ENCODE measurements around the gene C10orf67. TPM values are rescaled to one million over a fixed set of nuclear protein-coding genes. Genes with fewer than 3 reads are reported as not detected.

Gene C10orf67
- total RNA-seq, 2 experiments from 2014 or later: not detected

DNA sequence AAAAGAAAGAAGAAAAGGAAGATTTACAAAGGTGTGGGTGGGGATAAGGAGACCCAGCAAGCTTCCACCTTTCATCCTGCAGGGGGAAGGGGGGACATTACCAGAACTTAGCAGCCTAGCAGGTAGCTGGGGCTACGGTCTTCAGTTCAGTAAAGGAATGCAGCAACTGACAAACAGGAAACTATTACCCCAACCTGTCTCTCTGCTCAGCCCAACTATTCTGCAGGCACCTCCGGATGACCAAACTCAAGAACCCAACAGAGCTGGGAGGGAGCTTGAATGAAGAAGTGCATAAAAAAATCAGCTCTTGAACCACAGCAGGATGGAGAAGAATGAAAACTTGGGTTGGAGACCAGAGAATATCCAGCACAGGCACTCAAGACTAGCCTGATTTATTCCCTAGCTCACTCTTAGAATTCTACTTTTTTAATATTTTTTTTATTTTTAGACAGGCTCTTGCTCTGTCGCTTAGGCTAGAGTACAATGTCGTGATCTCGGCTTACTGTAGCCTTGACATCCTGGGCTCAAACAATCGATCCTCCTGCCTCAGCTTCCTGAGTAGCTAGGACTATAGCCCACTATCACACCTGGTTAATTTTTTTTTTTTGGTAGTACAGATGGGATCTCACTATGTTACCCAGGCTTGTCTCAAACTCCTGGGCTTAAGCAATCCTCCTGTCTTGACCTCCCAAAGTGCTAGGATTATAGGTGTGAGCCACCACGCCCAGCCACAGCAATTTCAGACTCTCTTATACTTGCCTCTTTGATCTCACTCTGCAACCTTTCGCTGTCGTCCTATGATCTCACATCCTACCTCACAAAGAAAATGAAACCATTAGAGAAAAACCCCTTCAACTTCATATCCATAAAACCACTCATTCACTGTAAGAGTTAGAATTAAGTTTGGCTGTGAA lies 18.5 kb upstream of the C10orf67 start:
- Histone ChIP-seq H3K36me3 (ENCODE audit: insufficient read depth, low read length) (no peaks in the 10 kb centered on the region), H3K79me2 (ENCODE audit: insufficient read depth, low read depth, low read length) (no peaks in the 10 kb centered on the region), H3K27ac (ENCODE audit: low read depth, low read length, poor library complexity, severe bottlenecking) (no peak overlapping the region), H2AFZ (ENCODE audit: low read length) (no peak overlapping the region), H3K9me3 (ENCODE audit: low read length) (no peaks in the 10 kb centered on the region), H3K9me2 (ENCODE audit: insufficient read depth, low read length) (no peaks in the 10 kb centered on the region), H4K20me1 (ENCODE audit: insufficient read depth, low read length) (no peaks in the 10 kb centered on the region), H3K4me2 (ENCODE audit: low read length) (no peak overlapping the region), H3K4me1 (ENCODE audit: insufficient read depth, low read length, poor library complexity, severe bottlenecking) (peaks cover 37% of the 10 kb centered on the region), H3K4me3 (ENCODE audit: low read depth, low read length, poor library complexity, severe bottlenecking) (no peak overlapping the region)
- TF ChIP-seq, protein P1, sequence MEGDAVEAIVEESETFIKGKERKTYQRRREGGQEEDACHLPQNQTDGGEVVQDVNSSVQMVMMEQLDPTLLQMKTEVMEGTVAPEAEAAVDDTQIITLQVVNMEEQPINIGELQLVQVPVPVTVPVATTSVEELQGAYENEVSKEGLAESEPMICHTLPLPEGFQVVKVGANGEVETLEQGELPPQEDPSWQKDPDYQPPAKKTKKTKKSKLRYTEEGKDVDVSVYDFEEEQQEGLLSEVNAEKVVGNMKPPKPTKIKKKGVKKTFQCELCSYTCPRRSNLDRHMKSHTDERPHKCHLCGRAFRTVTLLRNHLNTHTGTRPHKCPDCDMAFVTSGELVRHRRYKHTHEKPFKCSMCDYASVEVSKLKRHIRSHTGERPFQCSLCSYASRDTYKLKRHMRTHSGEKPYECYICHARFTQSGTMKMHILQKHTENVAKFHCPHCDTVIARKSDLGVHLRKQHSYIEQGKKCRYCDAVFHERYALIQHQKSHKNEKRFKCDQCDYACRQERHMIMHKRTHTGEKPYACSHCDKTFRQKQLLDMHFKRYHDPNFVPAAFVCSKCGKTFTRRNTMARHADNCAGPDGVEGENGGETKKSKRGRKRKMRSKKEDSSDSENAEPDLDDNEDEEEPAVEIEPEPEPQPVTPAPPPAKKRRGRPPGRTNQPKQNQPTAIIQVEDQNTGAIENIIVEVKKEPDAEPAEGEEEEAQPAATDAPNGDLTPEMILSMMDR (conservative IDR thresholded peaks at IDR 0.05; ENCODE audit: low read length): no peak
- no peak for TF ChIP-seq EZH2phosphoT487 (IDR thresholded peaks at IDR 0.05; ENCODE audit: borderline replicate concordance, low read depth, low read length)
- no TSS peak for BruUV-seq (replicated peaks)
- DNase-seq (ENCODE audit: low spot score): peak; percentile 16
- CTCF ChIA-PET (ENCODE audit: unreplicated experiment): no interaction called here
- POLR2A ChIA-PET: interaction anchor here (0.7 to 3.1 kb wide), 7 partner anchors 9 to 664 kb away, joined by 3 to 17 read pairs (median 3); no protein-coding TSS in a partner anchor
- intact Hi-C loops (cut with micrococcal nuclease; ENCODE audit: unreplicated experiment): loop anchor here (10.0 kb wide), 1 partner anchor 978 kb away; no protein-coding TSS in a partner anchor

DNA sequence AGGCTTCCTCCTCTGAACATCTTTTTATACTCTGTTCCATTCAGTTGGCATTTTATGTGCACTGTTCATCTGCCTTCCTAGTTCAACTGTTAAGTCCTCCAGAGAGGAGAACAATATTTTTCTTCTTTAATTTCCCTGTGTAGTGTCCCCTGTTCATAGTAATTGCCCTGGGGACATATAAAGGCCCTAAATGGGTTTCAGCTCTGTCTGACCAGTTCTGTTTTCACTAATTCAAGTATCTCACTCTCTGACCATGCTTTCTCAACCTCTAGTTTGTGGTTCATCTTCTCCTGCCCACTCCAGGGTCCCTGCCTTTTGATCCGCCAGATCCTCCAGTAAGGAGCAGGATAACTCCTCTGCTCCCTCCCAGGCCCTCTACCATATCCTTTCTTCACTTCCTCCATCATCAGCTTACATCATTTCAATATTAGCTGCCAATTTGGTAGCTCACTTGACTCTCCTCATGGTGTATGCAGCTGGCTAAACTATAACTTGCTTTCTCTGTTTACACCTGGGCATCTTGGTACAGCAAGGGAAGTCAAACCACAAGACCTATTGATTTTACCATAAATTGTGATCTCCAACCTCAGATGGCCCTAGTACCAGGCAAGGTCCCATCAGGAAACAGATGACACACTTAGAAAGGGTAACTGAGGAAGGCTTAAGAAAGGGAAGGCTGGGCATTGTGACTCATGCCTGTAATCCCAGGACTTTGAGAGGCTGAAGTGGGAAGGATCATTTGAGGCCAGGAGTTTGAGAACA lies 17.7 kb upstream of the C10orf67 start:
- H3K79me2 ChIP-seq (ENCODE audit: insufficient read depth, low read depth, low read length): no peaks in the 10 kb centered on the region
- H3K4me1 ChIP-seq (ENCODE audit: insufficient read depth, low read length, poor library complexity, severe bottlenecking): peaks cover 28% of the 10 kb centered on the region
- H3K4me3 ChIP-seq (ENCODE audit: low read depth, low read length, poor library complexity, severe bottlenecking): no peak overlapping the region
- H3K27ac ChIP-seq (ENCODE audit: low read depth, low read length, poor library complexity, severe bottlenecking): no peak overlapping the region
- H2AFZ ChIP-seq (ENCODE audit: low read length): no peak overlapping the region
- no peaks in the 10 kb centered on the region for H3K9me2 ChIP-seq (ENCODE audit: insufficient read depth, low read length)
- intact Hi-C loops (cut with micrococcal nuclease; ENCODE audit: unreplicated experiment): loop anchor here (10.0 kb wide), 1 partner anchor 977 kb away; no protein-coding TSS in a partner anchor
- no peak overlapping the region for H3K4me2 ChIP-seq (ENCODE audit: low read length)
- TF ChIP-seq EZH2phosphoT487 (IDR thresholded peaks at IDR 0.05; ENCODE audit: borderline replicate concordance, low read depth, low read length): no peak
- TF ChIP-seq, protein P1 (conservative IDR thresholded peaks at IDR 0.05; ENCODE audit: low read length): no peak
- ChIA-PET CTCF (ENCODE audit: unreplicated experiment) (no interaction called here), POLR2A (interaction anchor here (0.8 to 3.1 kb wide), 4 partner anchors 14 to 663 kb away, joined by 3 to 17 read pairs (median 4); no protein-coding TSS in a partner anchor)
- DNase-seq (ENCODE audit: low spot score): no peak
- H3K36me3 ChIP-seq (ENCODE audit: insufficient read depth, low read length): no peaks in the 10 kb centered on the region
- H3K9me3 ChIP-seq (ENCODE audit: low read length): no peaks in the 10 kb centered on the region
- BruUV-seq (replicated peaks): no TSS peak
- no peaks in the 10 kb centered on the region for H4K20me1 ChIP-seq (ENCODE audit: insufficient read depth, low read length)

Data from OCI-LY7 (cell line).